Activated T-cell treated with anti-CD3 and anti-CD28 coated beads, Interleukin-2, amount 50 U/mL, for 24 hours (primary cell): ENCODE results near the gene CD5L.

Experiments
- DNase-seq: peaks from one replicate; pipeline ENCODE4 v3.0.0-alpha.2; 2020
- H3K27ac Mint-ChIP-seq: 2 replicates; pipeline ENCODE4 v1.8.0; 2020; ENCODE audit warnings: mild to moderate bottlenecking, mixed read lengths
- H3K27me3 Mint-ChIP-seq: 2 replicates; pipeline ENCODE4 v1.8.0; 2020; ENCODE audit warnings: mixed read lengths
- H3K36me3 Mint-ChIP-seq: 2 replicates; pipeline ENCODE4 v1.8.0; 2020; ENCODE audit warnings: low read depth, mixed read lengths
- H3K4me1 Mint-ChIP-seq: 2 replicates; pipeline ENCODE4 v1.8.0; 2020; ENCODE audit warnings: low read depth, mixed read lengths
- H3K4me3 Mint-ChIP-seq: 2 replicates; pipeline ENCODE4 v1.8.0; 2020; ENCODE audit warnings: mild to moderate bottlenecking, moderate library complexity, mixed read lengths
- H3K9me3 Mint-ChIP-seq: 2 replicates; pipeline ENCODE4 v1.8.0; 2020; ENCODE audit warnings: mixed read lengths

Gene CD5L

DNA sequence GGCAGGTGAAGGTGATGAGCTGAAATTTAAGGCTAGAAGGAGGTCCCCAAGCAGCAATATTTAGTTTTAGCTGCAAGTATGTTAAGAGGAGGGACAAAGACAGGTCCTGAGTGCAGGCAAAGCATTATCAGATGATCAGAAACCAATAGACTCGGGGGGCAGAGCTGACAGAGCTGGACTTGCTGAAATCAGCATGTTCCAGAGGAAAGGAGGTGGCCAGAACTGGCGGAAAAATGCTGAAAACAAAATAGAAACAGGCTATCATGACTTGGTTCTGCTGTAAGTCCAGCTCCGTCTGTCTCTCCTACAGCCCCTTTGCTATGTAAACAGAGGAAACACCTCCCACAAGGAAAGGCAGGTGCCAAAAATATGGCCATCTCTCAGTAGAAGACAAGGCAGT lies at the start of gene CD5L:
TSS of gene CD5L (minus strand) at position 101 of the 400 bp plus-strand sequence. CDS start 107 bp downstream, outside the sequence.
- Mint-ChIP-seq H3K27me3 (peaks cover 13% of the 10 kb centered on the region), H3K4me1 (no peaks in the 10 kb centered on the region), H3K4me3 (no peak within 1 kb of the TSS), H3K9me3 (no peaks in the 10 kb centered on the region), H3K36me3 (no peaks in the 10 kb centered on the region), H3K27ac (no peak within 1 kb of the TSS)
- DNase-seq, result no peak

DNA sequence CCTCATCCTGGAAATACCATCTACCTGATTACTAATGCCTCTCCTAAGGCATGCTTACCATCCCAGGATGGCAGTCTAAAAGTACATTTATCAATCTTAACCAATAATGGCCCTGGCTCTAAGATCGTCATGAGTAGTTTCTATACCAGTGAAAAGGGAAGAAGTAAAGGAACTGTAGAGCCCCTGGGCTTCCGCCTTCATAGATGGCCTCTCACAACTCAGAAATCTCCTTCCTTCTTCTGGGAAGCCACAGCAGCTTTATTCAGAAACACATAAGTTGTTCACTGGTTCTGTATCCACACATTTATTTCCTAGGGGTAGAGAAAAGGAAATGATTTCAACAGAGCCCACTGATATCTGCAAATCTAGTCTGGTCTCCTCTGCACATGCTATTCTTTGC lies 41.0 kb upstream of the CD5L start:
- peaks cover 28% of the 10 kb centered on the region for H3K27me3 Mint-ChIP-seq
- no peak overlapping the region for H3K4me3 Mint-ChIP-seq

GRCh38 chr1:157880621-157881020 lies 39.0 kb upstream of the CD5L start:
- Mint-ChIP-seq H3K36me3 (no peaks in the 10 kb centered on the region), H3K27me3 (peaks cover 31% of the 10 kb centered on the region), H3K27ac (no peak overlapping the region), H3K4me1 (no peaks in the 10 kb centered on the region), H3K9me3 (no peaks in the 10 kb centered on the region), H3K4me3 (no peak overlapping the region)
- DNase-seq, result no peak

More for the DNA sequence above, 41.0 kb upstream of the CD5L start:
- H3K27ac Mint-ChIP-seq, result no peak overlapping the region
- no peaks in the 10 kb centered on the region for H3K4me1 Mint-ChIP-seq
- no peaks in the 10 kb centered on the region for H3K36me3 Mint-ChIP-seq
- H3K9me3 Mint-ChIP-seq, result no peaks in the 10 kb centered on the region
- no peak for DNase-seq

GRCh38 chr1:157878059-157878458 lies 36.5 kb upstream of the CD5L start:
- no peaks in the 10 kb centered on the region for H3K9me3 Mint-ChIP-seq
- no peak overlapping the region for H3K4me3 Mint-ChIP-seq

GRCh38 chr1:157870490-157870889 lies 28.9 kb upstream of the CD5L start:
- Mint-ChIP-seq H3K4me3 (no peak overlapping the region), H3K9me3 (no peaks in the 10 kb centered on the region), H3K27me3 (peaks cover 20% of the 10 kb centered on the region), H3K27ac (no peak overlapping the region), H3K36me3 (no peaks in the 10 kb centered on the region), H3K4me1 (no peaks in the 10 kb centered on the region)
- no peak for DNase-seq

More at GRCh38 chr1:157878059-157878458, 36.5 kb upstream of the CD5L start:
- DNase-seq, result no peak
- Mint-ChIP-seq H3K4me1 (no peaks in the 10 kb centered on the region), H3K27ac (no peak overlapping the region), H3K27me3 (peaks cover 31% of the 10 kb centered on the region), H3K36me3 (no peaks in the 10 kb centered on the region)

DNA sequence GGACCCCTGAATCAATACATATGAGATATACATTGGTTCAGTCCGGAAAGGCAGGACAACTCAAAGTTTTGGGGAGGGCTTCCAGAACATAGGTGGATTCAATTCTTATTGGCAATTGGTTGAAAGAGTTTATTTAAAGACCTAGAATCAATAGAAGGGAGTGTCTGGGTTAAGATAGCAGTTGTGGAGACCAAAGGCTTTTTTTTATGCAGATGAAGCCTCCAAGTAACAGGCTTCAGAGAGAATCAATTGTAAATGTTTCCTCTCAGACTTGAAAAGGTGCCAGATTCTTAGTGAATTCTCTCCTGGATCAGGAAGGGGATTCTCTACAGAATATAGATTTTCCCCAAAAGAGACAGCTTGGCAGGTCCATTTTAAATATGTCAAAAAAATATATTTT lies 27.0 kb upstream of the CD5L start:
- no peak for DNase-seq
- Mint-ChIP-seq H3K9me3 (no peaks in the 10 kb centered on the region), H3K27ac (no peak overlapping the region), H3K4me1 (no peaks in the 10 kb centered on the region), H3K36me3 (no peaks in the 10 kb centered on the region), H3K4me3 (no peak overlapping the region), H3K27me3 (peaks cover 21% of the 10 kb centered on the region)

- Mint-ChIP-seq H3K9me3 (no peaks in the 10 kb centered on the region), H3K27me3 (peaks cover 12% of the 10 kb centered on the region), H3K36me3 (no peaks in the 10 kb centered on the region), H3K27ac (no peak overlapping the region), H3K4me3 (no peak overlapping the region), H3K4me1 (no peaks in the 10 kb centered on the region)
- no peak for DNase-seq
These were observed 20.8 kb upstream of the CD5L start for GRCh38 chr1:157862114-157863070.

DNA sequence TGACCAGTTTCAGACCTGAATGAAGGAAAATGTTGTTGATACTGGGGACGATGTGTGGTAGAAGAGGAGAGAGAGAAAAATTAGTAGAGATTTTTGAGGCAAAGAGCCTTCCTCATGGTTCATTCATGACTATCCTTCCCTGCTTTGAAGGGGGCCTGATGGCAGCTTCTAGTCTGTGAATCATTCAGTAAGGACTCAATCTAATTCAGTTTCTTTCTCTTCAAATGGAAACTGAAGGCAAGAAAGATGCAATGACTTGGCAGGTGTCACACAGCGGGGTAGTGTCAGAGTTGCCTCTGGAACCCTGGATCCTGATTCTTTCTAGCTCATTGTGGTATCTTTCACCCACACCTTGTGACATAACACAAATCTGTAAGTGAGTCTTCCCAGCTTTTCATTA lies 14.9 kb upstream of the CD5L start:
- Mint-ChIP-seq H3K27ac (no peak overlapping the region), H3K9me3 (no peaks in the 10 kb centered on the region), H3K36me3 (no peaks in the 10 kb centered on the region), H3K4me1 (no peaks in the 10 kb centered on the region), H3K4me3 (no peak overlapping the region), H3K27me3 (peaks cover 9% of the 10 kb centered on the region)
- no peak for DNase-seq

DNA sequence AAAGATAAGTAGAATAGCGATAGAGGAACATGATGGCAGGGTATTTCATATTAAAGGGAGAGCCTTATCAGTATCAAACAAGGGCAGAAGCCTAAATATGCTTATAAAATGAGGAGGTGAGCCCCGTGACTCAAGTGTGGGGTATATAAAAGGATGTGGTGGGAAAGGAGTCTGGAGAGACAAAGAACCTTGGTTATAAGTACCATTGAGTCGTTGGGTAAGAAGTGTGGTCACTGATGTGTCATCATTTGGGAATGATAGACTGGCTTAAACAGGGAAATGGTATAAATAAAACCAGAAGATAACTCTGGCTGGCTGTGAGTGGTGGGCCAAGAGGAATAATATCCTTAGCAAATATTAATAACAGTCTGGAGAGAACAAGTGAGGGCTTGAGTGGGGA lies 10.9 kb upstream of the CD5L start:
- no peak overlapping the region for H3K4me3 Mint-ChIP-seq

GRCh38 chr1:157849229-157849875 lies 7.7 kb upstream of the CD5L start:
- no peaks in the 10 kb centered on the region for H3K36me3 Mint-ChIP-seq
- H3K4me3 Mint-ChIP-seq, result no peak overlapping the region

More for the DNA sequence above, 10.9 kb upstream of the CD5L start:
- Mint-ChIP-seq H3K9me3 (no peaks in the 10 kb centered on the region), H3K4me1 (no peaks in the 10 kb centered on the region), H3K27me3 (peaks cover 13% of the 10 kb centered on the region), H3K27ac (no peak overlapping the region), H3K36me3 (no peaks in the 10 kb centered on the region)
- no peak for DNase-seq

DNA sequence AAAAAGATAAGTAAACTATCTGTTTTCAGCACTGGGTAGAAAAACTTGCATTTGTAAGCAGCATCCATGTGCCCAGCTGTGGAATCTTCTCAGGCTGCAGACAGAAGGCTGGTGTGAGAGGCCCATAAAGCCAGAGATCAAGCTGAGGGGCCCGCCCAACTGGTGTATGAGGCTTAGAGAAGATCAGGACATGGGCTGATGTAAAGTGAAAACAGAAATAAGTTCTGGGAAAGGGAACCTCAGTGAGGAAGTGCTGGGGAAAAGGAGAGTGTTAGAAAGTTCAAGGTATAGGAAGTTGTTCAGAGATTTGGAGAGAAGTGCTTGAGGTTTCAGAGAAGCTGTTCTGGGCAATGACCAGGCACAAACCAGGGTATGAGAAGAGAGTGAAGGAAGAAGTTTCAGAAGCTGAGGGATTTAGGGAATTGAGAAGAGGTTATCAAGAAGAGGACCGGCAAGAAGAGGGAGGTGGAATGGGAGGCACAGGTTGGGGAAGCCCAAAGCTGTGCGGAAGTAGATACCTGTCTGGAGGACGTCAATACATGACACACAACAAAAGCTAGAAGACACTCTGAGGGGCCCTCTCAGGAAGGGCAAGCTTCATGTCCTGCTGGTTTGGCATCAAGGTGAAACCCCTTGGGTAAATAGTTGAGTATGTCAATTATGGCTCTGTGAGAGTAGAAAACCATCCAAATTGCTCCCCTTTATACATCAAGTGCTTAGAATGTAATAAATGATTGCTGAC lies 2.7 kb upstream of the CD5L start:
- no peaks in the 10 kb centered on the region for H3K36me3 Mint-ChIP-seq
- no peaks in the 10 kb centered on the region for H3K9me3 Mint-ChIP-seq
- no peaks in the 10 kb centered on the region for H3K4me1 Mint-ChIP-seq
- no peak overlapping the region for H3K4me3 Mint-ChIP-seq
- DNase-seq, result no peak
- no peak overlapping the region for H3K27ac Mint-ChIP-seq
- H3K27me3 Mint-ChIP-seq, result peaks cover 14% of the 10 kb centered on the region

More at GRCh38 chr1:157849229-157849875, 7.7 kb upstream of the CD5L start:
- DNase-seq, result no peak
- Mint-ChIP-seq H3K27me3 (peaks cover 18% of the 10 kb centered on the region), H3K4me1 (no peaks in the 10 kb centered on the region), H3K9me3 (no peaks in the 10 kb centered on the region), H3K27ac (no peak overlapping the region)

DNA sequence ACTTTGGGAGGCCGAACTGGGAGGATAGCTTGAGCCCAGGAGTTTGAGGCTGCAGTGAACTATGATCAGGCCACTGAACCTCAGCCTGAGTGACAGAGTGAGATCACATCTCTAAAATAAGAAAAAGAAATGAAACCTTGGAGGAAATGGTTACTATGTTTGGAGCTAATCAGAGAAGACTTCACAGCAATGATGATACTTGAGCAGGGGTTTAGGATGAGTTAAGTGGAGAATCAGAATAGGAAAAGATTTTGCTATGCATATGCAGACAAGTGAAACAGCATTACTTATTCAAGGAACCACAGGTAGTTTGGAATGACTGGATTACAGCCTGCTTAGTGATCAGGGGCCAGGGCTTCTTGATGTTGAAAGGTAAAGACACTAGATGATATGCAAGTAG lies 1.3 kb upstream of the CD5L start:
- H3K4me3 Mint-ChIP-seq, result no peak overlapping the region
- no peaks in the 10 kb centered on the region for H3K4me1 Mint-ChIP-seq
- H3K9me3 Mint-ChIP-seq, result no peaks in the 10 kb centered on the region
- no peaks in the 10 kb centered on the region for H3K36me3 Mint-ChIP-seq
- peaks cover 14% of the 10 kb centered on the region for H3K27me3 Mint-ChIP-seq
- no peak overlapping the region for H3K27ac Mint-ChIP-seq
- DNase-seq, result no peak

- H3K4me3 Mint-ChIP-seq, result no peak overlapping the region
- no peaks in the 10 kb centered on the region for H3K9me3 Mint-ChIP-seq
- peaks cover 6% of the 10 kb centered on the region for H3K27me3 Mint-ChIP-seq
- no peak overlapping the region for H3K27ac Mint-ChIP-seq
- DNase-seq, result no peak
- H3K4me1 Mint-ChIP-seq, result no peaks in the 10 kb centered on the region
- H3K36me3 Mint-ChIP-seq, result no peaks in the 10 kb centered on the region
These were observed 2.6 kb downstream of the CD5L start for GRCh38 chr1:157838966-157839365.

GRCh38 chr1:157834430-157834829 lies 7.2 kb downstream of the CD5L start:
- Mint-ChIP-seq H3K9me3 (no peaks in the 10 kb centered on the region), H3K27ac (no peak overlapping the region), H3K4me1 (peaks cover 4% of the 10 kb centered on the region), H3K4me3 (no peak overlapping the region), H3K27me3 (peaks cover 15% of the 10 kb centered on the region), H3K36me3 (no peaks in the 10 kb centered on the region)
- no peak for DNase-seq
